Stimulated activated CD4-positive, alpha-beta T cell treated with anti-CD3 and anti-CD28 coated beads, Interleukin-12 subunit alpha, Interleukin-12 subunit beta, amount 100 ng/mL, for 48 hours (primary cell): ENCODE measurements around the gene TNS1.

Experiments
- DNase-seq, 3 donors: peaks; one replicate each; pipeline ENCODE4 v3.0.0-alpha.2; 2020; ENCODE audit warnings: low read depth in 2 of 3, low spot score in 1 of 3

Gene TNS1

DNA sequence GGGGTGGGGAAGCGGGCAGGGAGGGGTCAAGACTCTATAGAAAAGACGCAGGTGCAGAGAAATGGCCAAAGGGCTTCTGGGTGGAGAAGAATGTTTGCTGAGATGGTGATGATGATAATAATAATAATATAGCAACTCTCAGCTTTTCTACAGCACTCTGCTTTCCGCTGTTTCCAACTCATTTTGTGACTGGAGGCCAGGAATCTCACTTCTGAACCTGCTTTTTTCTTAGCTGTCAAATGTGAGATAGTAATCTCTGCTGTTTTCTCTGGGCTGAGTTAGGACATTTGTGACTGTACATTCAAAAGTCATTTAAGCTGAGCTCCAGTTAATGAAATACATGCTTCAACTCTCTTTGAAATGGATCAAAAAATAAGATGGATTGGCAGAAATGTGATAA, 58.4 kb downstream of the TNS1 start:
- DNase-seq = no peak

DNA sequence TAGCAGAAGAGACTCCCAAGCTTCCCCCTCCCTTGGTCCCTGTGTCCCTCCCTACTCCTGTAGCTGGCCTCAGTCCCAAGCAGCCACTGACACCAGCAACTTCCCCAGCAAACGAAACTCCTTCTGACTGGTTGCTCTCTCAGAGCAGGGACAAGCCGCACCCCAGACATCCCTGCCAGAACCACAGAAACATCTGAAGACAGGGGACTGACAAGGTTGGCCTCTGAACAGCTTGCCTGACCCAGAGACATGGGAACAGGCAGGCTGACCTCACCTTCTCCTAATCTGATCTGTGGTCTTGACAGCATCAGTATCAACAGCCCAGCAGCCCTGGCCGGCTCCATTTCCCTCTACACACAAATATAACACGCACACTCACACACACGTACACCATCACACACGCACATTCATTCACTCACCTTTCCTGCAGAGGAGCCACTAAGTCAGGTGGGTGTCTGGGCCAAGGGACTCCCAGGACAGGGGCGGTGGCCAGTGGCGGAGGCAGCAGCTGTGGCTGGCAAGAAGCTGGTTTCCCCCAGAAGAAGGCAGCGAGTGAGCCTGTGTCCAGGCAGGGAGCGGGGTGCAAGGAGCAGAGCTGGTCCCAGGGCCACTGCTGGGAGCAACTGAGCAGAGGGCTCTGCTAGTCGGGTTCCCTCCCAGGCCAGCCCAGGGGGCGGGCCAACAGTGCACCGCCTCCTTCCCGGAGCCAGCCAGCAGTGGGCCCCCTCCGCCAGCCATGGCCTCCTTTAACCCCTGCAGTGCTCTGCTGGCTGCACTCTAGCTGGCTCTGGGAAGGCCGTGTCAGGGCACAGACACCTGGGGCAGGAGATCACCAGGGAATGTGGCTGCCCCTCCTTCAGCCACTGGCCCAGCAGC, 59.1 kb downstream of the TNS1 start:
- no peak for DNase-seq

DNA sequence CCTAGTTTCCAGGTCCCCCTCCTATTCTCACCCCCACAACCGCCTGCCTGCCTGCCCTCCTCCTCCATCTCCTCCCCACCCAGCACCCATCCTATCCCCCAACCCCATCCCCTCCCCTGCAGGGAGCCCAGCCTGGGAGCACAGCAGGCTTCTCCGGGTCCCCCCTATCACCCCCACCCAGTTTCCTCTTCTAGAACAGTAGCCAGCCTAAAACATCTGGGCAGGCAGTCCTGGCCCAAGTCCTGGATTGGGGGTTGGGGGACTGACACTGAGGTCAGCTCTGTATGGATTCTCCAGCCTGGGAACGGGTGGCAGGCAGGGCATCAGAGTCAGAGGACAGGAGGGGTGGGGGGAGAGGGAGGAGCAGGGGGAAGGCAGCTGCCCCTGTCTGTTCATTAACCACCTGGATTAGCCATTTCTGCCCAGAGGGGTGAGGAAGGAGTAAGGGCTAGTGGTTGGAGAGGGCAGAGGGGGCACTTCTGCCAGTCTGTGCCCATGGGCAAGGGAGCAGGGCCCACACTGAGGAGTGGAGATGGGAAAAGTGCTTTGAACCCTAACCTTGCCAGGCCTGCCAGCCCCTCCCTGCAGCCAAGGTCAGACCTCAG, 60.0 kb downstream of the TNS1 start:
- no peak for DNase-seq

DNA sequence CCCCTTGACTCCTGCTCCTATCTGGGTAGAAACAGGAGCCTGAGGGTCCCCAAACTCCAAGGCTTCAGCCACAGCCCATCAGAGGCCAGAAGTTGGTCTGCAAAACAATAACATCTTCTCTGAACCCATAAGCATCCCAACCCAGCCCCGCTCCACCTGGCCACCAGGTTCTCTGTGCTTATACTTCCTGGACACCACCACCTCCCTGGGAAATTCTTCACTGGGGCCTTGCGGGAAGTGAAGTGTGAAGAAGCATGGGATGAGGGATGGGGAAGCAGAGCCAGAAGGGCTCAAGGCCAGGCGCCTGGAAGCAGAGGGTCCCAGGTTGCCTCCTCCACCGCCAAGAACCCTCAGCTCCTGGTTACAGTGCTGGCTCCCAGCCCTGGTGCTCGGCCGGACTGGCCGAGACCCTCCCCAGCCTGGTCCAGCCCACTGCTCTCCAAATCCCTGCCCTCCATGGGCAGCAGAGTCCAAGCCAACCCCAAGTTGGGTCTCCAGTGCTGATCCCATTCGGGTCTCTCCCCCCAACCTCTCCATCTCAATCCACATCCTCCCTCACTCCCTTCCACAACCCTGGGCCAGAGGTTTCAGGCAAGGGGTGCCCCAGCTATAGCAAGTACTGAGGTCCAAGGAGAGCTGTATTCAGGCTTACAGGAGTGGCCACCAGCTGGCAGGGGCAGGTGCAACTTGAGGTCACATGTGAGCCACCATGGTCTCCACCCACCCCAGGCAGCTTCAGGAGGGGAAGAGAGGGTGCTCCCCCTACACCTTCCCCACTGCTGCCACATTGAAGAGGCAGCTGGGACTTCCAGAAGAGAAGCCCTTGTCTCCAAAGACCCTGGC, 60.7 kb downstream of the TNS1 start:
- DNase-seq = no peak

DNA sequence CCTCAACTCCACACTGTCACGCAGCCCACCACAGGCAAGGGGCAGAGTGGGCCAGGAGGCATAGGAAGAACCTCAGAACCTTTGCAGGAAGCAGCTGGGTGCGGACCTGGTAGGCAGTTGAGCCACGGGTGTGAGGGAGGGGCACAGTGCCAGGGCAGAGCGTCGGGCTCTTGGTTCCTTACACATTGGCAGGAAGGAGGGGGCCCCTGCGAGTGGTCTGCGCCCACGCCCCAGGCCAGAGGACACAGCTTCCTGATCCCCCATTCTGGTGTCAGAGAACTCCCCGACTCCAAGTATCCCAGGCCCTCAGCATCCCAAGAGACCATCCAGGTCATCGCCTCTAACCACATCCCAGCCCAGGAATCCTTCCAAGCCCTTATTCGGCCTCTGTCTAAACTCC, 61.5 kb downstream of the TNS1 start:
- DNase-seq = no peak

DNA sequence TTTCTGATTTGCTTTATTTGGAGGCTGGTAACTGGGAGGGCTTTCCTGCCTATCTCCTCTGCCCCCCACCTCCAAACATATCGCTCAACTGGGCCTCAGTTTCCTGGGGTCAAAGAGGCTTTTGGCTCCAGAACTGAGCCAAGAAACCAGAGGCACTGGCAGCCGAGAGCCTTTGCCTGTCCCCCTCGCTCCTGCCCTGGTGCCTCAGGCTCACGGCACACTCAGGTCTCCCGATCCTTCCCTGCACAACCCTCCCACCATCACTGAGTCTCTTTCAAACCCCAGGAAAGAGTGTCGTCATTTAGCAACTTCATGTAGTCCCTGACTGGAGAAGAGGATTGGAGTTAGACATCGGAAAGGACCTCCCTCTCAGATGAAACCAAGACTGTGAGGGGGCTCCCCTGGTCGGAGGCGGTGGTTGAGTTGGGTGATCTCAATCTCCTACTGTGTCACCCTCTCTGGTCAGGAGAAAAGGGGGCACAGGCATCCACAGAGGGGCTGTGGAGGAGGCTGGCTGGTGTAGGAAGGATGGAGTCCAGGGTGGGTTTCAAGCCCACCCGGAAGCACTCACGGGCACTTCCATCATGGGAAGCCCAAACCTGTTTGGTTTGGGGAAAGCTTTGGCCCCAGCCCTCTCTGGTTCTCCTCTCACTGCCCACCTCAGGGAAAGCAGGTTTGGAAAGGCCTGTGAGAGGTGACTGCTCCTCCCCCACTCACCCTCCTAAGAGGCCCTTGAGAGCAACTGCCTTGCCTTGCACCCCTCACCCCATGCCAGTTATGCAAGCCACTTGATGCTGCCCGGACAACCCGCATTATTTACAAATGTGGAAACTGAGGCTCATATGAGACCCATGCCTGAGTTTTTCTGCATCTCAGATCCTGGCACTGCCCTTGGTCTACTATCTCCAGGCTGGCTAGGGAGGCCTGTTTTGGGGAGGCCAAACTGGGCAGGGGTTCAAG, 62.3 kb downstream of the TNS1 start:
- DNase-seq = no peak

DNA sequence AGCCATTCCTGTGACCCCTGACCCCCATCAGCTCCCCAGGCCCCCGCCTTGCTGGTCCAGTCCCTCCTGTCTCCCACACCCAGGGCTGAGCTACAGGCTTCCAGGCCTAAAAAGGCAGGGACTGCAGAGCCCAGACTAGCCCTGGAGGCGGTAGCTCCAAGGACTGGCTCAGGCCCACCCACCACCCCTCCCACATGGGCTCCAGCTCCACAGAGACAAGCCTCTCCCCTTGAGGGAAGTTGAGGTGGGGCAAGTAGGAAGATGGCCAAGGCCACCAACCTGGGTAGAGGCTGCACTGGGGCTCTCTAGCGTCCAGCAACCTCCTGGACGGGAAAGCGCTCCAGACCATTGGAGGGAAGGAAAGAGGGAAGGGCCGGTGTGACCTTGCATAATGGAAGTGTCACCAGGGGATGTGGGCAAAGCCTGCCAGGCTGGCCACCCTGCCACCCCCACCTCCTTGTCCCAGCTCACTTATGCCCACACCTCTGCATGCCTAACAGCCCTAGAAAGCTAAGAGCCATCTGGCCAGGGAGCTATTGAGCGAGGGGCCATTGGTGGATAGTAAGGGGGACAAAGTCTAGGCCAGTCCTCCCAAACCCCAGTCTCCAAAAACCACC, 63.1 kb downstream of the TNS1 start:
- DNase-seq = no peak

DNA sequence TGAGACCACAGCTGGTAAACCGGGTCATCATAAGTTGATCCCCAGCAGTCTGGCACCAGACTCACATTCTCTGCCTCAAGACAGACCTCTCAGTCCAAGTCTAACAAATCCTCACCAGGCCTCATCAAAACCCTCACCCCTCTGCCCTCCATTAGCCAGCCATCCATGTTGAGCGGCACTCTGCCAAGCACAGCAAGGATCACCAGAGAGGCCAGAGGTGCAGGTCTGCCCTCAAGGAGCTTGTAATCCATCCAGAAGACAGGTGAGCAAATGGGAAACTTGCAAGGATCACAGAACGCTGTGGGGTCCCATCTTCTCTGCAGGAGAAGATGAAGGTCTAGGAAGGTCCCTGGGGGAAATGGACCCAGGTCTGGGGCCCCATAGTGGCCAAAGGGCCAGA, 63.6 kb downstream of the TNS1 start:
- no peak for DNase-seq

DNA sequence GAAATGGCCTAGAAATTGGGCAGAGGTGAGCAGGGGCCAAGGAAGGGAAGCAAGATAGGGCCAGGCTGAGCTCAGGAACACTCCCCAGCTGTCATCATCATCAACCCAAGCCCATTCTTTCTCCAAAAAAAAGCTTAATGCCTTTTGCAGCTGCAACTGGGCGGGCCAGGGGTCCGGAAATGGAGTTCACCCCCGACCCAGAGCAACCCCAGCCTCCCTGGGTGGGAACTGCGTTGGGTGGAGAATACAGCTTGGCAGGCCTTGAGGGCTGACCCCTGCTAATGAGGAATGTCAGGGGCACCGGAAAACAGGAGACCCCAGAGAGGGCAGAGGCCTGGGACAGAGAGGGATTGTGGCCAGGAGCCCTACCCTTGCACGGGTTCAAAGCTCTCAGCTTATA, 64.8 kb downstream of the TNS1 start:
- no peak for DNase-seq

DNA sequence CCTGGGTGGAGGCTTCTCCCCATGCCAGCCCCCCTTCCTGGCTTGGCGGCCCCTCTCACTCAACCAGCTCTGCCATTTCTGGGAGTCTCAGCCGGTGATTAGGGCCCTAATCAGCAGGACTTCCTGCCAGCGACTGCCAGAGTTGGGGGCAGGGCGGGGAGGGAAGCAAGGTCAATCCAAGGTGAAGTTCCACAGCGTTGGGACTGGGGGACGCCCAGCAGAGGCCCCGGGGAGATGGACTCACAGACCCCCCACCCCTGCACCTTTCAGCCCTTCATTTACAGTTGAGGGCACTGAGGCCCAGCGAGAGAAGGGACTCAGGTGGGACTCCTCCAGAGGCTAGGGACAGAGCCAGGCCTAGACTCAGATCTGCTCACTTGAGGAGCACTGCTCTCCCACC, 65.3 kb downstream of the TNS1 start:
- no peak for DNase-seq

DNA sequence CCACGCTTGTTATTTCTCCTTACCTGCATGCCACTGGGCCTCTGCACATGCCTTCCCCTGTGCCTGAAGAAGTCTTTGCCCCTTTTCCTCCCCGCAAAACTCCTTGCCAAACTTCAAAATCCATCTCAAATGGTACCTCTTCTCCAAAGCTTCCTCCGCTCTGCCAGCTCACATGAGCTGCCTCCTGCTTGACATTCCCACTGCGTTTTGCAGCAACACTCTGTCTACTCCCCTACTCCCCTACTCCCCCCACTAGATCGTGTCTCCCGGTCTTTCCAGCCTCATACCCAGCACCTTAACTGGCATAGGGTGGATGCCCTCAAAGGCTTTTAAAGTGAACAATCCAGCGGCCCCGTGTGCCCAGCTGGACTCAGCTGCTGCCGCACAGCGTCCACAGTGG, 65.8 kb downstream of the TNS1 start:
- no peak for DNase-seq

DNA sequence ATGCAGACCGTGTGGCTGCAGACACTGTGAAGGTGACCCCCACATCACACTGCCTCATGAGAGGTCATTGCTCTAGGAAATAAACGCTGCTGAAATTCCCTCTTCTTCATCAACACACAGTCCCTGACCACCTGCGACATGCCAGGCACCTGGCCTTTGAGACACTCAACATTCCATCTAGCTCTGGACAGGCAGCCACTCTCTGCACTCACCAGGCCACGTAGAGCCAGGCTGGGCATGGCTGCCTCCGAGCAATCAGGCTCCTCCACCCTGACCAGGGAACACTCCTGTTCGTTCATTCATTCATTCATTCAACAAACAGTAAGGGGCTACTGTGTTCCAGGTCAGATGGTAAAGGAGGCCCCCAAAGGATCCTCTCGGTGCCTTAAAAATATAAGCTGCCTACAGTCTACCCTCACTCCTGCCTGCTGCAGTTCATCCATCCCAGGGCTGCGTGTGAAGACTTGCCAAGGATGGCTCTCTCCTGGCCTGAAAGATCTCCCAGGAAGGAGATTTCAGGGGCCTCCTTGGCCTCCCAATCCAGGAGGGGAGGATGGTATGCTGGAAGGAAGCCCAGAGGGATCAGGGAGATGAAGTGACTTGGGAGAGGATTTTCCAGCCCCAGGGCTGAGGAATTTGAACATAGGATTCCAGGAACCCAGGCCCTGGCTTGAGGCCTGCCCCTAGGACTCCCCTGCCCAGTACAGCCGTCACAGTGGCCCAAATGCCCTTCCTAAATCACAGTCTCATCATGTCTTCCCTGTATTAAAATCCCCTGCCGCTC, 66.7 kb downstream of the TNS1 start:
- no peak for DNase-seq

DNA sequence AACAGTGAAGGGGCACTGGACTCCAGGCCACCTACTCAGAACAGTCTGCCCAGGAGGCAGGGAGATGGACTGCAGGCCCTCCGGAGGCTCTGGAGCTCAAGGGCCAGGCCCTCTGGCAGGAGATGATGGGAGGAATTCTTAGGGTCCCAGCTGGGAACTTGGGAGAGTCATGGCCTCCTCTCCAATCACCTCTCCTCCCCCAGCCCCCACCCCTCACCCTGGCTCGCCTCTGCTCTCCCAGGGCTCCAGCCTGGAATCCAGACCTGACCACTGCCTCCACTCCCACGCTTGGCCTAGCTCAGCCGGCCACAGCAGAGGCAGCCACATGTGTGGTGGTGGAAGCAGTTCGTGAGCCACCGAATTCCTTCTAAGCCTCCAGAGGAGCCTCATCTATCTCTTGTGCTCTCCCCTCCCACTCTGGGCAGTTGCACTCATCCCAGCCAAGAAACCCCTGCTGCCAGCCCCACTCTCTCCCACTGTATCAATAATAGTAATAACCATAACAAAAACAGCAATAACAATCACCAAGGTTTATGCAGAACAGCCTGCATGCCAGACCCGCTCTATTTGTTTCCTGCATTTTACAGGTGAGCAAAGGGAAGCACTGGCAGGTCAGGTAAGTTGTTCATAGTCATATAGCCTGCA, 67.4 kb downstream of the TNS1 start:
- no peak for DNase-seq

DNA sequence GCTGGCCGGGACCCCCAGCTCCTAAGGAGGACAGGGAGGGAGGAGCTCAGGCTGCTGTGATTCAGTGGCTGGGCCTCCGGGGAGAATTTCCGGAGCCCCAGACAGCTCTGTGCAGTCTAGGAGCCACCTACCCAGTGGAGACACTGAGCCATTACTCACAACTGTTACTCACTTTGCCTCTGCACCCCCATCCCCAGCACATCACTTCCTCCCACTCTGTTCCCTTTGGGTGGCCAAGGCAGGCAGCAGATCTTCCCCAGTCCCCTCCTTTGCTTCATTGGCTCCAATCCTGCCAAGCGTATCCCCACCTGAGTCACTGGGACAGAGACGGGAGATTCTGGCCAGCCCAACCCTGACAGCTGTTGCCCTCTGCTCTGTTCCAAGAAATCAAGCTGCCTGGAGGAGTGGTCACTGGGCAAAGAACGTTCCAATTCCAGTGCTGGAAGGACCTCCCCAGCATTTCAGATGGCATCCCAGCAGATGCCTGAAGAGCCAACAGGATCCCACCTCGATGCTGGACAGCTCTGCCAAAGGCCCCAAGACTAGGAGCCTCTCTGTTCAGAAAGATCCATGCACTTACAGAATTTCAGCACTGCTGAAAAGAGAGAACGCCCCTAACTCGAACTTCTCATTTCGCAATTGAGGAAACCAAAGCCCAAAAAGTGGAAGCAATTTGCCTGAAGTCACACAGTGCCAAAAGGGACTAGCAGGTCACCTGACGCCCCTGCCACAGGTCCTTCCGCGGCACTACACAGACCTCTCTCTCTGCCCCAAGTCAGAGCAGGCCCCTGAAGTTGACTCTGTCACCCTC, 68.3 kb downstream of the TNS1 start:
- DNase-seq = no peak

DNA sequence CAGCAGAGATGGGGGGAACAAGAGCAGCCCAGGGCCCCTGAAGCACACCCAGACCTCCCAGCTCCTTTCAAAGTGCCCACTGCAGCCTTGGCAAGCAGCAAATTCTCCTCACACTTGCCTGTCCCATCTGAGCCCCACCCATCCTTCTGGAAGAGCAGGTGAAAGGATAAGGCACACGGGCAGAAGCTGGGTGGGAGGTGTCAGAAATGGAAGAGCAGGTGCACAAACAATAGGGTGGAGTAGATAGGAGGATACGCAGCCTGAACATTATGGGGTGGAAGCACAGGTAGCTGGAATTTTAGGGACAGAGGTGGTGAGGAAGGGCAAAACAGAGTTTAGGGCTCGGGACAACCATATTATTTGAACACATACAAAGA, 69.2 kb downstream of the TNS1 start:
- DNase-seq = no peak

DNA sequence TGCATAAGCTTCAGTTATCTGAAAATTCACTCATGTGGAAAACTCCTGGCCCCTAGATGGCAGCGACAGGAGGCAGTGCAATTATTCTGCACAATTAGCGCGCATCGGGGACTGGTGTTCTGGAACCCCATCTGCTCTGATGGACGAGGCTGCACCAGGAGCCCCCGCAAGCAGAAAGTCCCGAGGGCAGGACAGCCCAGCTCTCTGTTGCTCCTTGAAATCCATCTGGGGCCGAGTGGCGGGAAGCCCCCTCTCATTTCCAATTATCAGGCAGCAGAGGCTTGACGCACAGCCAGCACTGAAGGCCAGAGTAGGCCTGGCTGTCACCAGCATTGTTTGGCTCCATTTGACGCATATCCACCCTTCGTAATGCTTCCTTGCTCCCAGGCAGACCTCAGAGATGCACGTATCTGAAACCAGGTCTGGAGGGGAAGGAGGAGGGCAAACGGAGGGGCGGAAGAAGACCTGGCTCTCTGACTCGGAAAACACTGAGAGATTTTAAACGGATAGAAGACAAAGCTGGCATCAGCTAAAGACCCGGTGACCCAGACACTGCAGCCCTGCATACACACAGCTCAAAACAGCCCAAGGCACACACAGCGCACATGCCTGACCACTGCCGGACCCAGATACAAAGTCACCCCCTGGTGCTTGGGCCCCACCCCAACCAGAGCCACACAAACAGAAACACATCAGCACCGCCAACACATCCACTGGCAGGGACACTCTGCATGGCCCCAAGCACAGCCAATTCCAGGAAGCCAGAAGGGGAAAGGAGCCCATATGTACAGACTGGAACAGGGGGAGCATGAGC, 69.8 kb downstream of the TNS1 start:
- no peak for DNase-seq

DNA sequence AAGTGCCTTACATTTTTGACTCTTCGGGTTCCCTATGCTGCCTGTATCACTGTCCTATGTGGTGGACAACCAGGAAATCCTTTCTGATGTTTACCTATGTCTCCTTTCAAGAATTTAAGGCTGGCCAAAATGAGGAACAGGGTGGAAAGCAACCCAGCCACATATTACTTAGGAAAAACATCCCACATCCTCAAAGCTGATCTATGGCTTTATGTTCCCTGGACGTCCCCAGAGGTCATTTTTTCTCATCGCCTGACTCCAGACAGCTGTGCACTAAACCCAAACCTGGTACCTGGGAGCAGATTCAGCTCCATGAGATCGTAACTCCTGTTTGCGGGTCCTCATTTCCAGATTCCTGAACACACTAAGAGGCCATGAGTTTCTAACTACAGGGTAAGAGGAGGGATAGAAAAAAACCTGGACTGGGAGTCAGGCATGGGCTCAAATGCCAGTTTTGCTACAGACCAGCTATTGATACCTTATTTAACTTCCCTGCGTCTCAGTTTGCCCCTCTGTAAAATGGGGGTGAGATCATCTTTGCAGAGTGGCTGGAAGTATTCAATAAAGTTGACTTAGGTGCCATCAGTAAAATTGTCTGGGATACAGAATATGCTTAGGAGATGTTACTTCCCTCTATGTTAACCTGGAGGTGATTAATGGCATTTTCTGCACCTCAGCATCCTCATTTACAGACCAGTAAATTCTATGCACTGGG, 70.8 kb downstream of the TNS1 start:
- no peak for DNase-seq
